Osteocyte (in vitro differentiated cells): ENCODE results near the gene LRRC36. TPM values are rescaled to one million over a fixed set of nuclear protein-coding genes. Genes with fewer than 3 reads are reported as not detected.

Source experiments
- DNase-seq: peaks from one replicate; pipeline ENCODE4 v3.0.0; 2021; ENCODE audit warnings: mixed read lengths; ENCODE audit not compliant: unreplicated experiment; ENCODE audit errors: extremely low spot score
- H3K27ac Mint-ChIP-seq: one replicate; pipeline ENCODE4 v1.8.0; 2021; ENCODE audit warnings: mild to moderate bottlenecking, mixed read lengths; ENCODE audit not compliant: unreplicated experiment
- H3K27me3 Mint-ChIP-seq: one replicate; pipeline ENCODE4 v1.8.0; 2021; ENCODE audit warnings: mixed read lengths; ENCODE audit not compliant: unreplicated experiment
- H3K36me3 Mint-ChIP-seq: one replicate; pipeline ENCODE4 v1.8.0; 2021; ENCODE audit warnings: mixed read lengths; ENCODE audit not compliant: unreplicated experiment
- H3K4me1 Mint-ChIP-seq: one replicate; pipeline ENCODE4 v1.8.0; 2021; ENCODE audit warnings: mixed read lengths; ENCODE audit not compliant: unreplicated experiment
- H3K4me3 Mint-ChIP-seq: one replicate; pipeline ENCODE4 v1.8.0; 2021; ENCODE audit warnings: mild to moderate bottlenecking, moderate library complexity, mixed read lengths; ENCODE audit not compliant: unreplicated experiment
- H3K9me3 Mint-ChIP-seq: one replicate; pipeline ENCODE4 v1.8.0; 2021; ENCODE audit warnings: mixed read lengths; ENCODE audit not compliant: unreplicated experiment
- CTCF ChIP-seq: fragments of 200-600 bp; sonication (generic); IDR thresholded peaks from 2 replicates; pipeline ENCODE4 v1.5.0; 2021; ENCODE audit warnings: antibody characterized with exemption, mild to moderate bottlenecking, moderate library complexity
- total RNA-seq: library from RNA; stranded (reverse); gene quantifications from 2 replicates; pipeline ENCODE4 v1.2.1, GENCODE V29; 2021

Gene LRRC36
- total RNA-seq, 1 donor from 2014 or later = not detected

DNA sequence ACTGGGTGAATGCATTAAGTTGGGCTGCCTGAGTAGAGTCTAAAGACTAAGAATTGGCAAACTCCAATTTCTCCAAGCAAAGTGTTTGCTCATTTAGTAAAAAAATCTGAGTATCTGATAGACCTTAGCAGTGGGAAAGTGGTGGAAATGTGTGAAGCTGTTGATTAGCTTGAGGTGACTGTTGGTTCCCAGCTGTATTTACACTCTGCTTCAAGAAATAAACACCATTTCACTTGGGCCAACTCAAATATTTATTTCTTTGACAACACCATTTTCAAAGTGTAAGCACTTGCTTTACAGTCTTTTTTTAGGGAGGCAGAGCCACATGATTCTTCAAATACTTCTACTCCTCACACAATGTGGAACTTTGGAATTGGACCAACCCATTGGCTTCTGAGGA is 8.8 kb upstream of the LRRC36 start:
- Mint-ChIP-seq H3K27me3 (peaks cover 30% of the 10 kb centered on the region), H3K4me3 (no peak overlapping the region), H3K4me1 (peaks cover 23% of the 10 kb centered on the region), H3K9me3 (no peaks in the 10 kb centered on the region), H3K36me3 (no peaks in the 10 kb centered on the region), H3K27ac (no peak overlapping the region)
- DNase-seq = no peak
- no peak for TF ChIP-seq CTCF

DNA sequence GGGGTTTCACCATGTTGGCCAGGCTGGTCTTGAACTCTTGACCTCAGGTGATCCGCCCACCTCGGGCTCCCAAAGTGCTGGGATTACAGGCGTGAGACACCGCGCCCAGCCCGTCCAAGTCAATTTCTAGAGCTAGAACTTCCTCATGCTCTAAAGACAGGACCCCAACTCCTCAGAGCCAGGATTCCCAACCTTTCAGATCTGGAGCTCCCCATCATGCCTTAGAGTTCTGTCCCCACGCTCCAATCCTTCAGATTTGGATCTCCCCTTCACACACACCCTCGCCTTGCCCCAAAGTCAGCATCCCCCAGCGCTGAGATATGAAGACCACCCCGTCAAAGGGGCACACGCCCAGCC is 522 bp upstream of the LRRC36 start:
- Mint-ChIP-seq H3K27me3 (peaks cover 40% of the 10 kb centered on the region), H3K4me3 (peak overlapping the region; percentile 69), H3K9me3 (no peaks in the 10 kb centered on the region), H3K4me1 (peaks cover 17% of the 10 kb centered on the region), H3K36me3 (no peaks in the 10 kb centered on the region), H3K27ac (no peak overlapping the region)
- no peak for DNase-seq
- TF ChIP-seq CTCF = no peak

DNA sequence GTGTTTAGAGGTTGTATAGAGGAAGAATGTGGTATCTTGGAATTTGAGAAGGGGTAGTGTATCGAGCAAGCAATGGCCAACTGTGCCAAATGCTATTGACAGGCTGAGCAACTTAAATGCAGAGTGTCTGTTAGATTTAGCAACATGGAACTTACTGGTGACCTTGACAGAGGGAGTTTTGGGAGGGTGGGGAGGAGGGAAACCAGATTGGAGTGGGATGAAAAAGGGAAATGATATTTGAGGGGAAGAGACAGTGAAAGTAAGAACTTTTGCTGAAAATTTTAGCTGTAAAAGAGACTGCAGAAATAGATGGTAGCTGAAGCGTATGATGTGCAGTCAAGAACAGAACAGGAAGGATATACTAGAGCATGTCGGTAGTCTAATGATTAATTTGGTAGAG is 1.1 kb downstream of the LRRC36 start:
- H3K27ac Mint-ChIP-seq = no peak overlapping the region
- DNase-seq = no peak
- no peak overlapping the region for H3K4me3 Mint-ChIP-seq
- no peak for TF ChIP-seq CTCF
- H3K27me3 Mint-ChIP-seq = peaks cover 27% of the 10 kb centered on the region
- H3K9me3 Mint-ChIP-seq = no peaks in the 10 kb centered on the region
- no peaks in the 10 kb centered on the region for H3K36me3 Mint-ChIP-seq
- H3K4me1 Mint-ChIP-seq = peaks cover 13% of the 10 kb centered on the region

DNA sequence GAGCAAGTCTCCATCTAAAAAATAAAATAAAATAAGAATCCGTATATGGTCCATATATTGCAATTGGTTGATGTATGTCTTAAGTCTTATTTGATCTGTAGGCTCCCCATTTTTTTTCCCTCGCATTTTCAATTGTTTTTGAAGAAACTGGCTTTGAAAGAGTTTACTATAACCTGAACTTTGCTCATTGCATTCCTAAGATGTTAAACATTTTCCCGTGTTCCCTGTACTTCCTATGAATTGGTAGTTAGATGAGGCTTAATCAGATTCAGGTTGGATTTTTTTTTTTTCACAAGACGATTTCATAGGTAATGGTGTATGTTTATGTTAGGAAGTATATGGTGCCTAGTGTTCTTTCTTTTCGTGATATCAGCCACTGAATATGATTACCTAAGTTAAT is 3.3 kb downstream of the LRRC36 start:
- H3K4me3 Mint-ChIP-seq = no peak overlapping the region

DNA sequence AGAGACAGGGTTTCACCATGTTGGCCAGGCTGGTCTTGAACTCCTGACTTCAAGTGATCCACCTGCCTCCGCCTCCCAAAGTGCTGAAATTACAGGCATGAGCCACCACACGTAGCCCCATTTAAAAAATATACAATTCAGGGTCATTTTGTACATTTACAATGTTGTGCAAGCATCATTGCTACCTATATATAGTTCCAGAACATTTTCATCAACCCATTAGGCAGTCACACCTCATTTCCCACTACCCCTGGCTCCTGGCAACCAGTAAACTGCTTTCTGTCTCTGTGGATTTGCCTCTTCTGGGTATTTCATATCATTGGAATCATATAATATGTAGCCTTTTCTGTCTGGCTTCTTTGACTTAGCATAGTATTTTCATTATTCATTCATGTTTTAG is 6.7 kb downstream of the LRRC36 start:
- Mint-ChIP-seq H3K27ac (no peak overlapping the region), H3K36me3 (no peaks in the 10 kb centered on the region), H3K27me3 (peaks cover 5% of the 10 kb centered on the region), H3K4me1 (no peaks in the 10 kb centered on the region), H3K4me3 (no peak overlapping the region), H3K9me3 (no peaks in the 10 kb centered on the region)
- no peak for TF ChIP-seq CTCF
- DNase-seq = no peak

More for the DNA sequence above, 3.3 kb downstream of the LRRC36 start:
- no peak for DNase-seq
- Mint-ChIP-seq H3K9me3 (no peaks in the 10 kb centered on the region), H3K36me3 (no peaks in the 10 kb centered on the region), H3K4me1 (peaks cover 13% of the 10 kb centered on the region), H3K27me3 (peaks cover 7% of the 10 kb centered on the region), H3K27ac (no peak overlapping the region)
- no peak for TF ChIP-seq CTCF
